Kidney epithelial cell (primary cell): ENCODE measurements around the gene ATXN1L. TPM values are rescaled to one million over a fixed set of nuclear protein-coding genes. Genes with fewer than 3 reads are reported as not detected.
"Not testable (repeated sequence)": the region's sequence is repeated elsewhere in the genome, so short reads cannot be mapped to it uniquely, and the experiment has no call there.

Experiments used
- DNase-seq: peaks from one replicate; pipeline ENCODE4 v3.0.0-alpha.2; 2010; ENCODE audit warnings: low read depth
- H3K27me3 ChIP-seq: 2 replicates; pipeline ENCODE4 v1.6.0; 2011; ENCODE audit warnings: low read length; ENCODE audit not compliant: control insufficient read depth, insufficient read depth
- H3K36me3 ChIP-seq: 2 replicates; pipeline ENCODE4 v1.5.1; 2011; ENCODE audit warnings: low read length; ENCODE audit not compliant: control insufficient read depth, insufficient read depth
- H3K4me3 ChIP-seq: 2 replicates; pipeline ENCODE4 v1.5.1; 2011; ENCODE audit warnings: low read depth, mild to moderate bottlenecking, control low read depth, low read length
- total RNA-seq: library from RNA; depleted of rRNA; stranded (reverse); fragments of >200 nt; gene quantifications from 2 replicates; pipeline ENCODE4 v1.2.3, GENCODE V29; 2015
- TF ChIP-seq, protein P1 (sequence below): IDR thresholded peaks from 2 replicates; pipeline ENCODE4 v1.5.1; 2011; ENCODE audit warnings: mild to moderate bottlenecking, moderate library complexity, low read length, control low read depth, inconsistent platforms; ENCODE audit not compliant: insufficient read depth, poor library complexity, severe bottlenecking

ATXN1L gene
- total RNA-seq, 1 donor from 2014 or later, result 25.7 TPM

DNA sequence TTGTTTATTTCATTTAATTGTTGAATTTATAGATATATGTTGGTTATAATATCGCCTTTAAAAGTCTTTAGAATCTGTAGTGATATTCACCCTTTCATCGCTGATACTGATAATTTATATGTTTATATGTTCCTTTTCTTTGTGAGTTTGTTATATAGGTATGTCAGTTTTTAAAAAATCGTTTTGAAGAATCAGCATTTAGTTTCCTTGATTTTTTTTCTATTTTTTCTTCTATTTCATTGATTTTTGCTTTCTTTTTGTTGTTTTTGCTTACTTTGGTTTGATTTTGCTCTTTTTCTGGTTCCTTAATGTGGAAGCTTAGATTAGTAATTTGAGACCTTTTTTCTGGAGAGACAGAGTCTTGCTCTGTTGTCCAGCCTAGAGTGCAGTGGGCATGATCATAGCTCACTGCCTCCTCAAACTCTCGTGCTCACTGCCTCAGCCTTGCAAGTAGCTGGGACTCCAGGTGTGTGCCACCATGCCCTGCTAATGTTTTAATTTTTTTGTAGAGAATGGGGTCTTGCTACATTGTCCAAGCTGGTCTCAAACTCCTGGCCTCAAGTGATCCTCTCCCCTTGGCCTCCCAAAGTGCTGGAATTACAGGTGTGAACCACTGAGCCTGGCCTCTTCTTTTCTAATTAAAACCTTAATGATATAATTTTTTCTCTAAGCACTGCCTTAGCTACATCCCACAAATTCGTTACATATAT, 57.0 kb downstream of the ATXN1L start:
- H3K27me3 ChIP-seq, result no peaks in the 10 kb centered on the region
- TF ChIP-seq, protein P1, sequence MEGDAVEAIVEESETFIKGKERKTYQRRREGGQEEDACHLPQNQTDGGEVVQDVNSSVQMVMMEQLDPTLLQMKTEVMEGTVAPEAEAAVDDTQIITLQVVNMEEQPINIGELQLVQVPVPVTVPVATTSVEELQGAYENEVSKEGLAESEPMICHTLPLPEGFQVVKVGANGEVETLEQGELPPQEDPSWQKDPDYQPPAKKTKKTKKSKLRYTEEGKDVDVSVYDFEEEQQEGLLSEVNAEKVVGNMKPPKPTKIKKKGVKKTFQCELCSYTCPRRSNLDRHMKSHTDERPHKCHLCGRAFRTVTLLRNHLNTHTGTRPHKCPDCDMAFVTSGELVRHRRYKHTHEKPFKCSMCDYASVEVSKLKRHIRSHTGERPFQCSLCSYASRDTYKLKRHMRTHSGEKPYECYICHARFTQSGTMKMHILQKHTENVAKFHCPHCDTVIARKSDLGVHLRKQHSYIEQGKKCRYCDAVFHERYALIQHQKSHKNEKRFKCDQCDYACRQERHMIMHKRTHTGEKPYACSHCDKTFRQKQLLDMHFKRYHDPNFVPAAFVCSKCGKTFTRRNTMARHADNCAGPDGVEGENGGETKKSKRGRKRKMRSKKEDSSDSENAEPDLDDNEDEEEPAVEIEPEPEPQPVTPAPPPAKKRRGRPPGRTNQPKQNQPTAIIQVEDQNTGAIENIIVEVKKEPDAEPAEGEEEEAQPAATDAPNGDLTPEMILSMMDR, result no peak
- no peaks in the 10 kb centered on the region for H3K36me3 ChIP-seq
- no peak overlapping the region for H3K4me3 ChIP-seq
- no peak for DNase-seq

DNA sequence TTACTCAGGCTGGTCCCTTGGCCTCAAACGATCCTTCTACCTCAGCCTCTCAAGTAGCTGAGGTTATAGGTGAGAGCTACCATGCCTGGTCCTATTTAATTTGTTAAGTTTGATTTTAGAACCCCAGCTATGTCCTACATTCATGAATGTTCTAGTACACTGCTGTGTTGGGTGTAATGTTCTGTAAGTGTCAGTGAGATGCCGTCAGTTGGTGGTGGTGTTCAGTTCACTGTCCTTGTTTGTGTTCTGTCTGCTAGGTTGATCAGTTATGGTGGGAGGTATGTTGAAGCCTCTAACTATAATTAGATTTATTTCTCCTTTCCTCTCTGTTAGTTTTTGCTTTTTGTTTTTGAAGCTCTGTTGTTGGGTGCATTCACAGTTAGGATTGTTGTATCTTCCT, 57.8 kb downstream of the ATXN1L start:
- TF ChIP-seq, protein P1, result no peak
- Histone ChIP-seq H3K36me3 (no peaks in the 10 kb centered on the region), H3K4me3 (no peak overlapping the region), H3K27me3 (no peaks in the 10 kb centered on the region)
- DNase-seq, result no peak

DNA sequence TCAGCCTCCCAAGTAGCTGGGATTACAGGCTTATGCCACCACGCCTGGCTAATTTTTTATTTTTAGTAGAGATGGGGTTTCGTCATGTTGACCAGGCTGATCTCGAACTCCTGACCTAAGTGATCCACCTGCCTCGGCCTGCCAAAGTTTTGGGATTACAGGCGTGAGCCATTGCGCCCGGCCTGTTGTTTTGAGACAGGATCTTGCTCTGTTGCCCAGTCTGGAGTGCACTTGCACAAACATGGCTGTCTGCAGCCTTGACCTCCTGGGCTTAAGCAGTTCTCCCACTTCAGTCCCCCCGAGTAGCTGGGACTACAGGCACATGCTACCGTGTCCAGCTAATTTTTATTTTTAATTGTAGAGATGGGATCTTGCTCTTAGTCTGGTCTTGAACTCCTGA, 58.5 kb downstream of the ATXN1L start:
- Histone ChIP-seq H3K36me3 (no peaks in the 10 kb centered on the region), H3K27me3 (no peaks in the 10 kb centered on the region), H3K4me3 (no peak overlapping the region)
- TF ChIP-seq, protein P1, result no peak
- no peak for DNase-seq

DNA sequence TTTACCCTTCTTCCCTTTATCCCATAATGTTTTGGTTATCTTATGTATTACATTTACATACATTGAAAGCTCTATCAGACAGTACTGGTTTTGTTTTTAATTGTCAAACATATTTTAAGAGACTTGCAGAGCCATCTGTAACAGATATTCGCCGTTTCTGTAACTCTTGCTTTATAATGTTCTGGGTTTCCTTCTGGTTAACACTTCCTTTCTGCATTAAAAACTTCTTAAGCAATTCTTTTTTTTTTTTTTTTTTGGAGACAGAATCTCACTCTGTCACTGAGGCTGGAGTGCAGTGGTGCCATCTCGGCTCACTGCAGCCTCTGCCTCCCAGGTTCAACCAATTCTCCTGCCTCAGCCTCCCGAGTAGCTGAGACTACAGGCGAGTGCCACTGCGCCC, 60.0 kb downstream of the ATXN1L start:
- not testable (repeated sequence) for H3K36me3 ChIP-seq, H3K27me3 ChIP-seq, DNase-seq, H3K4me3 ChIP-seq

Other genes with a start within 250 kb of the ATXN1L start
- gene MARVELD3, start 219.8 kb upstream of the ATXN1L start, total RNA-seq, result 9.7 and 15.7 TPM in 2 replicates
- gene PHLPP2, start 121.3 kb upstream of the ATXN1L start, total RNA-seq, result 7.1 and 7.3 TPM in 2 replicates
- 56.0 and 57.6 TPM in 2 replicates for gene AP1G1, start 37.1 kb upstream of the ATXN1L start, total RNA-seq
- 10.3 and 13.7 TPM in 2 replicates for gene ZNF821, start 38.2 kb downstream of the ATXN1L start, total RNA-seq
- gene IST1, start 49.6 kb downstream of the ATXN1L start, total RNA-seq, result 222 and 224 TPM in 2 replicates
- not detected in 2 replicates for gene PKD1L3, start 154.4 kb downstream of the ATXN1L start, total RNA-seq
- 7.9 and 19.9 TPM in 2 replicates for gene DHODH, start 162.8 kb downstream of the ATXN1L start, total RNA-seq
- not detected in 2 replicates for gene HP, start 208.5 kb downstream of the ATXN1L start, total RNA-seq
- gene HPR, start 217.2 kb downstream of the ATXN1L start, total RNA-seq, result not detected in 2 replicates
- 9.1 and 11.7 TPM in 2 replicates for gene TXNL4B, start 247.6 kb downstream of the ATXN1L start, total RNA-seq
- 35.4 and 46.0 TPM in 2 replicates for gene DHX38, start 247.9 kb downstream of the ATXN1L start, total RNA-seq